Endothelial cell of umbilical vein (primary cell): ENCODE results near the gene ATXN1. TPM values are rescaled to one million over a fixed set of nuclear protein-coding genes. Genes with fewer than 3 reads are reported as not detected.

Experiments used
- BruUV-seq: library from RNA; stranded (reverse); fragments of 400-500 nt; replicated peaks from 2 replicates; lab custom pipeline; 2021; lab: Mats Ljungman, UMichigan
- CTCF ChIA-PET: fragments of 300-600, 350-600 bp; sonication (Branson Sonifier 250); formaldehyde crosslinking; loops from one replicate; lab custom pipeline; 2021; ENCODE audit warnings: antibody characterized with exemption, inconsistent platforms; lab: Charles Lee
- POLR2A ChIA-PET: fragments of 300-600, 350-600 bp; sonication (Branson Sonifier 250); formaldehyde crosslinking; loops from one replicate; lab custom pipeline; 2021; ENCODE audit warnings: antibody characterized with exemption, inconsistent platforms; lab: Charles Lee
- DNase-seq: peaks from one replicate; pipeline ENCODE4 v3.0.0-alpha.2; 2011; ENCODE audit warnings: low read depth, low spot score
- FAIRE-seq: peaks from 2 replicates; lab custom pipeline; 2011; peaks lifted over from hg19 to GRCh38; lab: Jason Lieb, UNC
- H2AFZ ChIP-seq: 2 replicates; pipeline ENCODE4 v1.6.0; 2012; ENCODE audit warnings: low read depth, low read length, control low read depth, inconsistent platforms
- H3K27ac ChIP-seq: 2 replicates; pipeline ENCODE4 v1.5.1; 2011; ENCODE audit warnings: low read depth, mild to moderate bottlenecking, control low read depth, low read length, moderate library complexity; ENCODE audit not compliant: insufficient read depth
- H3K27me3 ChIP-seq, 2 experiments: 2 replicates each; pipeline versions ENCODE4 v1.6.0 to v1.6.1; 2011; ENCODE audit warnings: low read length in 2 of 2, mixed read lengths in 1 of 2; ENCODE audit not compliant: control insufficient read depth in 2 of 2, insufficient read depth in 2 of 2
- H3K36me3 ChIP-seq, 2 experiments: 2 replicates in 1 of 2; 3 replicates in 1 of 2; pipeline ENCODE4 v1.5.1; 2011; ENCODE audit warnings: low read length in 2 of 2, mild to moderate bottlenecking in 1 of 2, moderate library complexity in 1 of 2; ENCODE audit not compliant: control insufficient read depth in 2 of 2, insufficient read depth in 2 of 2; ENCODE audit errors: extremely low read depth in 1 of 2
- H3K4me1 ChIP-seq: 3 replicates; pipeline ENCODE4 v1.5.1; 2011; ENCODE audit warnings: mild to moderate bottlenecking, low read length; ENCODE audit not compliant: control insufficient read depth, insufficient read depth; ENCODE audit errors: extremely low read depth
- H3K4me2 ChIP-seq: 2 replicates; pipeline ENCODE4 v1.6.1; 2011; ENCODE audit warnings: low read length, control low read depth, mixed read lengths; ENCODE audit not compliant: insufficient read depth
- H3K4me3 ChIP-seq, 3 experiments: fragments of 200-600 bp in 1 of 3; sonication (generic), shearing (Covaris generic) in 1 of 3; replicated peaks in 1 of 3; 2 replicates each; pipeline ENCODE4 v1.5.1; 2011 to 2016; ENCODE audit warnings: control low read depth in 3 of 3, low read length in 3 of 3, mild to moderate bottlenecking in 2 of 3, inconsistent platforms in 1 of 3, low read depth in 1 of 3, moderate library complexity in 1 of 3; ENCODE audit not compliant: insufficient read depth in 1 of 3
- H3K79me2 ChIP-seq: 2 replicates; pipeline ENCODE4 v1.6.0; 2012; ENCODE audit warnings: low read length, inconsistent platforms; ENCODE audit not compliant: control insufficient read depth, insufficient read depth
- H3K9ac ChIP-seq: replicated peaks from 2 replicates; pipeline ENCODE3; 2011; ENCODE audit warnings: low read length, control low read depth; ENCODE audit not compliant: insufficient read depth; ENCODE audit errors: extremely low read depth
- H3K9me1 ChIP-seq: replicated peaks from 3 replicates; pipeline ENCODE4 v1.6.0; 2011; ENCODE audit warnings: mild to moderate bottlenecking, low read length; ENCODE audit not compliant: control insufficient read depth, insufficient read depth; ENCODE audit errors: extremely low read depth
- H3K9me3 ChIP-seq: replicated peaks from 2 replicates; pipeline ENCODE4 v1.5.1; 2012; ENCODE audit warnings: low read length, inconsistent platforms; ENCODE audit not compliant: control insufficient read depth, insufficient read depth
- H4K20me1 ChIP-seq: replicated peaks from 2 replicates; pipeline ENCODE3; 2011; ENCODE audit warnings: mild to moderate bottlenecking, low read length; ENCODE audit not compliant: control insufficient read depth, insufficient read depth; ENCODE audit errors: extremely low read depth
- CTCF ChIP-seq, 2 donors: IDR thresholded peaks; 1 replicate in 1 of 2; 2 replicates in 1 of 2; pipeline ENCODE4 v1.5.1; 2011; ENCODE audit warnings: low read length in 2 of 2, mild to moderate bottlenecking in 2 of 2, moderate library complexity in 2 of 2, control low read depth in 1 of 2, inconsistent platforms in 1 of 2, low read depth in 1 of 2; ENCODE audit not compliant: insufficient read depth in 1 of 2; ENCODE audit errors: extremely low read depth in 1 of 2
- EZH2 ChIP-seq: IDR thresholded peaks from 2 replicates; pipeline ENCODE4 v1.6.1; 2012; ENCODE audit warnings: borderline replicate concordance, low read depth, mild to moderate bottlenecking, moderate library complexity, low read length, inconsistent platforms; ENCODE audit not compliant: severe bottlenecking
- FOS ChIP-seq: IDR thresholded peaks from 2 replicates; pipeline ENCODE4 v1.6.1; 2011; ENCODE audit warnings: mild to moderate bottlenecking, low read length, moderate library complexity, borderline replicate concordance; ENCODE audit not compliant: insufficient read depth
- GATA2 ChIP-seq: IDR thresholded peaks from 2 replicates; pipeline ENCODE4 v1.7.0; 2011; ENCODE audit warnings: low read depth, mild to moderate bottlenecking, moderate library complexity, mixed read lengths, low read length; ENCODE audit not compliant: insufficient read length, insufficient read depth
- JUN ChIP-seq: IDR thresholded peaks from 2 replicates; pipeline ENCODE4 v1.6.1; 2011; ENCODE audit warnings: borderline replicate concordance, low read depth; ENCODE audit not compliant: insufficient read length, insufficient read depth
- MAX ChIP-seq: IDR thresholded peaks from 2 replicates; pipeline ENCODE4 v1.6.1; 2011; ENCODE audit not compliant: insufficient read depth, insufficient read length
- MYC ChIP-seq: IDR thresholded peaks from one replicate; pipeline ENCODE4 v1.6.1; 2011; ENCODE audit warnings: mild to moderate bottlenecking, low read depth, low read length
- POLR2A ChIP-seq: IDR thresholded peaks from 2 replicates; pipeline ENCODE4 v1.6.1; 2012; ENCODE audit warnings: low read depth, mild to moderate bottlenecking, control low read depth, low read length
- POLR2AphosphoS5 ChIP-seq: IDR thresholded peaks from 2 replicates; pipeline ENCODE4 v1.6.1; 2012; ENCODE audit warnings: low read depth, mild to moderate bottlenecking, control low read depth, low read length, moderate library complexity; ENCODE audit not compliant: insufficient read depth
- dilution Hi-C: fragments of 300-500 bp; cut with MboI; formaldehyde crosslinking; loops from one replicate; pipeline ENCODE4 v1.15.0; 2019; ENCODE audit warnings: low sequenced_read_pairs; ENCODE audit not compliant: extremely low pct_ligation_motif_present
- intact Hi-C: fragments of 100-400 bp; cut with micrococcal nuclease; formaldehyde crosslinking; loops from one replicate; pipeline ENCODE4 v1.10.0; 2022
- polyA plus RNA-seq, 4 experiments: library from polyadenylated mRNA; depleted of rRNA in 3 of 4; stranded (reverse) in 3 of 4; unstranded in 1 of 4; fragments of >200 nt; gene quantifications; 2 replicates each; pipeline versions ENCODE4 v1.2.1 to v1.2.3, GENCODE V29; 2011 to 2012; ENCODE audit warnings: missing spikeins in 1 of 4
- total RNA-seq: library from RNA; stranded (reverse); gene quantifications from 2 replicates; pipeline ENCODE4 v1.2.3, GENCODE V29; 2021

The ATXN1 gene
- total and polyA plus RNA-seq, 2 donors (not counting 3 experiments of a cell fraction or from before 2014, with no cell fraction given), result 16.4 to 33.0 TPM

- Histone ChIP-seq H3K9me3 (no peaks in the 10 kb centered on the region), H3K4me3 (no peak overlapping the region), H2AFZ (no peak overlapping the region), H3K4me2 (no peak overlapping the region), H3K9me1 (no peaks in the 10 kb centered on the region), H3K79me2 (no peaks in the 10 kb centered on the region), H3K36me3 (no peaks in the 10 kb centered on the region), H3K27me3 (no peaks in the 10 kb centered on the region), H3K4me1 (no peaks in the 10 kb centered on the region), H3K9ac (no peak overlapping the region), H4K20me1 (no peaks in the 10 kb centered on the region), H3K27ac (no peak overlapping the region)
- CTCF ChIA-PET, result no interaction called here
- no TSS peak for BruUV-seq
- TF ChIP-seq EZH2, result no peak
- intact Hi-C loops, result no loop called here
- POLR2A ChIA-PET, result no interaction called here
- dilution Hi-C loops, result no loop called here
- DNase-seq, result no peak
- FAIRE-seq, result no peak
These were observed 197.5 kb downstream of the ATXN1 start for GRCh38 chr6:16563628-16564240.

GRCh38 chr6:16562498-16562897 is 198.8 kb downstream of the ATXN1 start:
- dilution Hi-C loops, result no loop called here
- Histone ChIP-seq H4K20me1 (no peaks in the 10 kb centered on the region), H3K9ac (no peak overlapping the region), H3K9me3 (no peaks in the 10 kb centered on the region), H3K4me3 (no peak overlapping the region), H3K27ac (no peak overlapping the region), H3K27me3 (no peaks in the 10 kb centered on the region), H3K9me1 (no peaks in the 10 kb centered on the region), H3K79me2 (no peaks in the 10 kb centered on the region), H3K4me1 (no peaks in the 10 kb centered on the region), H3K4me2 (no peak overlapping the region), H3K36me3 (no peaks in the 10 kb centered on the region), H2AFZ (no peak overlapping the region)
- POLR2A ChIA-PET, result no interaction called here
- no peak for DNase-seq
- BruUV-seq, result no TSS peak
- TF ChIP-seq CTCF (IDR thresholded peaks at IDR 0.05; ENCODE audit: extremely low read depth in 1 of 2, insufficient read depth in 1 of 2, low read depth in 1 of 2, low read length in 2 of 2), result no peak
- TF ChIP-seq FOS, result no peak
- TF ChIP-seq MYC, result no peak
- no peak for TF ChIP-seq JUN
- no peak for TF ChIP-seq EZH2
- TF ChIP-seq POLR2A, result no peak
- no peak for TF ChIP-seq POLR2AphosphoS5
- TF ChIP-seq MAX, result no peak
- TF ChIP-seq GATA2, result no peak
- intact Hi-C loops, result no loop called here
- FAIRE-seq, result no peak
- CTCF ChIA-PET, result no interaction called here
